Caco-2 (cell line): ENCODE measurements around the gene DTNB. TPM values are rescaled to one million over a fixed set of nuclear protein-coding genes. Genes with fewer than 3 reads are reported as not detected.

Experiments
- BruUV-seq: library from RNA; stranded (reverse); fragments of 400-500 nt; replicated peaks from 2 replicates; lab custom pipeline; 2021; lab: Mats Ljungman, UMichigan
- CTCF ChIA-PET: fragments of 300-600 bp; sonication (Branson Sonifier 250); formaldehyde crosslinking; loops from one replicate; lab custom pipeline; 2022; ENCODE audit warnings: antibody characterized with exemption; lab: Charles Lee
- POLR2A ChIA-PET: fragments of 300-600 bp; sonication (Branson Sonifier 250); formaldehyde crosslinking; loops from one replicate; lab custom pipeline; 2022; ENCODE audit warnings: antibody characterized with exemption; lab: Charles Lee
- DNase-seq, 2 experiments: peaks; one replicate each; pipeline versions ENCODE4 v3.0.0 to v3.0.0-alpha.2; 2020 to 2022
- H3K27me3 ChIP-seq: replicated peaks from 2 replicates; pipeline ENCODE4 v1.6.0; 2011; ENCODE audit warnings: low read length; ENCODE audit not compliant: control insufficient read depth, insufficient read depth
- H3K36me3 ChIP-seq: 2 replicates; pipeline ENCODE4 v1.5.1; 2011; ENCODE audit warnings: low read length; ENCODE audit not compliant: control insufficient read depth, insufficient read depth
- H3K4me1 ChIP-seq: fragments of 250-450 bp; sonication (Bioruptor Pico); 2 replicates; pipeline ENCODE4 v1.5.1; 2020; ENCODE audit warnings: mild to moderate bottlenecking
- H3K4me3 ChIP-seq: 2 replicates; pipeline ENCODE4 v1.5.1; 2011; ENCODE audit warnings: low read depth, mild to moderate bottlenecking, control low read depth, low read length
- H3K9me3 ChIP-seq: fragments of 250-450 bp; sonication (Bioruptor Pico); 2 replicates; pipeline ENCODE4 v1.5.1; 2020; ENCODE audit warnings: mild to moderate bottlenecking, moderate library complexity
- H3K27ac Mint-ChIP-seq: one replicate; pipeline ENCODE4 v1.8.0; 2022; ENCODE audit warnings: mixed read lengths; ENCODE audit not compliant: unreplicated experiment
- H3K27me3 Mint-ChIP-seq: one replicate; pipeline ENCODE4 v1.8.0; 2022; ENCODE audit warnings: mixed read lengths; ENCODE audit not compliant: insufficient read depth, unreplicated experiment
- H3K36me3 Mint-ChIP-seq: one replicate; pipeline ENCODE4 v1.8.0; 2022; ENCODE audit warnings: mild to moderate bottlenecking, mixed read lengths; ENCODE audit not compliant: insufficient read depth, unreplicated experiment
- H3K4me1 Mint-ChIP-seq: one replicate; pipeline ENCODE4 v1.8.0; 2022; ENCODE audit warnings: low read depth, mixed read lengths; ENCODE audit not compliant: unreplicated experiment
- H3K4me3 Mint-ChIP-seq: one replicate; pipeline ENCODE4 v1.8.0; 2022; ENCODE audit warnings: mild to moderate bottlenecking, moderate library complexity, mixed read lengths; ENCODE audit not compliant: unreplicated experiment
- H3K9me3 Mint-ChIP-seq: one replicate; pipeline ENCODE4 v1.8.0; 2022; ENCODE audit warnings: mixed read lengths; ENCODE audit not compliant: unreplicated experiment
- intact Hi-C: fragments of 100-400 bp; cut with micrococcal nuclease; formaldehyde crosslinking; loops from one replicate; pipeline ENCODE4 v1.10.0; 2022; ENCODE audit not compliant: unreplicated experiment
- total RNA-seq: library from RNA; stranded (reverse); gene quantifications from 2 replicates; pipeline ENCODE4 v1.2.3, GENCODE V29; 2022
- TF ChIP-seq, protein P1 (sequence below), 2 experiments: fragments of 200-600 bp in 1 of 2; IDR thresholded peaks; 1 replicate in 1 of 2; 2 replicates in 1 of 2; pipeline versions ENCODE4 v1.5.1 to v1.8.0; 2011 to 2022; ENCODE audit warnings: antibody characterized with exemption in 1 of 2, control low read depth in 1 of 2, inconsistent platforms in 1 of 2, low read depth in 1 of 2, low read length in 1 of 2, mild to moderate bottlenecking in 1 of 2, moderate library complexity in 1 of 2; ENCODE audit not compliant: insufficient read depth in 1 of 2, severe bottlenecking in 1 of 2, unreplicated experiment in 1 of 2

Gene DTNB
- total RNA-seq, 1 experiment from 2014 or later = 50.4 TPM

GRCh38 chr2:25389161-25389560 is 284.2 kb downstream of the DTNB start:
- TF ChIP-seq, protein P1, sequence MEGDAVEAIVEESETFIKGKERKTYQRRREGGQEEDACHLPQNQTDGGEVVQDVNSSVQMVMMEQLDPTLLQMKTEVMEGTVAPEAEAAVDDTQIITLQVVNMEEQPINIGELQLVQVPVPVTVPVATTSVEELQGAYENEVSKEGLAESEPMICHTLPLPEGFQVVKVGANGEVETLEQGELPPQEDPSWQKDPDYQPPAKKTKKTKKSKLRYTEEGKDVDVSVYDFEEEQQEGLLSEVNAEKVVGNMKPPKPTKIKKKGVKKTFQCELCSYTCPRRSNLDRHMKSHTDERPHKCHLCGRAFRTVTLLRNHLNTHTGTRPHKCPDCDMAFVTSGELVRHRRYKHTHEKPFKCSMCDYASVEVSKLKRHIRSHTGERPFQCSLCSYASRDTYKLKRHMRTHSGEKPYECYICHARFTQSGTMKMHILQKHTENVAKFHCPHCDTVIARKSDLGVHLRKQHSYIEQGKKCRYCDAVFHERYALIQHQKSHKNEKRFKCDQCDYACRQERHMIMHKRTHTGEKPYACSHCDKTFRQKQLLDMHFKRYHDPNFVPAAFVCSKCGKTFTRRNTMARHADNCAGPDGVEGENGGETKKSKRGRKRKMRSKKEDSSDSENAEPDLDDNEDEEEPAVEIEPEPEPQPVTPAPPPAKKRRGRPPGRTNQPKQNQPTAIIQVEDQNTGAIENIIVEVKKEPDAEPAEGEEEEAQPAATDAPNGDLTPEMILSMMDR (IDR thresholded peaks at IDR 0.05; ENCODE audit: insufficient read depth in 1 of 2, low read depth in 1 of 2, low read length in 1 of 2, severe bottlenecking in 1 of 2, unreplicated experiment in 1 of 2) = no peak
- Histone ChIP-seq H3K4me3 (no peak overlapping the region), H3K4me1 (no peaks in the 10 kb centered on the region), H3K27me3 (no peaks in the 10 kb centered on the region), H3K9me3 (no peaks in the 10 kb centered on the region), H3K36me3 (0 out of 2 replicates have a peak, but pooled peaks cover 1% of the 10 kb centered on the region)
- Mint-ChIP-seq H3K36me3 (no peaks in the 10 kb centered on the region), H3K9me3 (peaks cover 9% of the 10 kb centered on the region), H3K27ac (no peak overlapping the region), H3K27me3 (no peaks in the 10 kb centered on the region), H3K4me3 (no peak overlapping the region), H3K4me1 (no peaks in the 10 kb centered on the region)
- no peak for DNase-seq
- CTCF ChIA-PET = no interaction called here
- BruUV-seq = no TSS peak
- POLR2A ChIA-PET = no interaction called here
- intact Hi-C loops = no loop called here

DNA sequence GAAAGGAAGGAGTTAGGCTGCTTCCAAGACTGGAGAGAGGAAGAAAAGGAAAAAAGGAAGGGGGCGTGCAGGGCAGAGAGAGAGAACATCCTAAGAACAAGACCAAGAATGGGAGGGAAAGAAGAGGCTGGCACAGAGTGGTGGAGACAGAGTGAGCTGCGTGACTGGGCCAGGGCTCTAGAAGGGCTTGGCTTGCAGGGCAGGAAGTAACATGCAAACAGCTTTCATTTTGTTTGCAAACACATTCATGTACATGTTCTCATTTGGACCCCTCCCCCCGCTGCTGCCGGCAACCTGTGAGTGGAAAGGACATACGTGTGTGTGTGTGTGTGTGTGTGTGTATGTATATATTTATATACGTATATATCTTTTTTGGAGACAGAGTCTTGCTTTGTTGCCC is 284.9 kb downstream of the DTNB start:
- no TSS peak for BruUV-seq
- intact Hi-C loops = no loop called here
- CTCF ChIA-PET = no interaction called here
- no peaks in the 10 kb centered on the region for H3K9me3 ChIP-seq
- H3K4me3 Mint-ChIP-seq = no peak overlapping the region
- TF ChIP-seq, protein P1 (IDR thresholded peaks at IDR 0.05; ENCODE audit: insufficient read depth in 1 of 2, low read depth in 1 of 2, low read length in 1 of 2, severe bottlenecking in 1 of 2, unreplicated experiment in 1 of 2) = no peak
- DNase-seq = no peak
- POLR2A ChIA-PET = no interaction called here
- H3K27ac Mint-ChIP-seq = no peak overlapping the region
- no peak overlapping the region for H3K4me3 ChIP-seq
- H3K4me1 Mint-ChIP-seq = no peaks in the 10 kb centered on the region
- no peaks in the 10 kb centered on the region for H3K4me1 ChIP-seq
- no peaks in the 10 kb centered on the region for H3K36me3 Mint-ChIP-seq
- 0 out of 2 replicates have a peak, but pooled peaks cover 1% of the 10 kb centered on the region for H3K36me3 ChIP-seq
- no peaks in the 10 kb centered on the region for H3K27me3 ChIP-seq
- peaks cover 9% of the 10 kb centered on the region for H3K9me3 Mint-ChIP-seq
- no peaks in the 10 kb centered on the region for H3K27me3 Mint-ChIP-seq

DNA sequence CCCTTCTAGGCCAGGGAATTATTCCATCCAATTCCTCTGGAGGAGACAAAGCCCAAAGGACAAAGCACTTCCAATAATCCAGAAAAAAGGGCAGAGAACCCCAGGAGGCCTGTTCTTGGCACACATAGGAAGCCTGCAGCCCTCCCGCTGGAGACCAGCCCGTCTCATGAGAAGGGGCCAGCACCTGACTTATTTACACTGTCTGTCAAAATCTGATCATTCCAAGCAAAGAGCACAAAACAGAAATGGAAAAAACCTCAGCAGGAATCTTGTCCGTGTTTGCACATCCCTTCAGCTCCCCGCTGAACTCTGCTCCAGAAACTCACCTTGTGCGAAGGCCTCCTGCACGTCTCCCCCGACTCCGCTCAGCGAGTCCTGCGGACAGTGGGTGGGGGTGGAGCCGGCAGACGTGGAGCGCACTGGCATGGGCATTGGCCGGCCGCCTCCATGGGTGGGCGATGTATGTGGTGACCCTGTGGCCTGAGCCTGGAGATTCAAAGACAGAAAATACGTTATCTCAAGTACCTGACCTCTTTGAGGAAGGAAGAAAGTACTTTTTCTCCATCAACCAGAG is 285.4 kb downstream of the DTNB start:
- no TSS peak for BruUV-seq
- H3K27ac Mint-ChIP-seq = no peak overlapping the region
- intact Hi-C loops = no loop called here

More for the DNA sequence above, 285.4 kb downstream of the DTNB start:
- Histone ChIP-seq H3K36me3 (0 out of 2 replicates have a peak, but pooled peaks cover 1% of the 10 kb centered on the region), H3K27me3 (no peaks in the 10 kb centered on the region), H3K4me1 (no peaks in the 10 kb centered on the region), H3K4me3 (no peak overlapping the region), H3K9me3 (no peaks in the 10 kb centered on the region)
- DNase-seq = no peak
- H3K4me1 Mint-ChIP-seq = no peaks in the 10 kb centered on the region
- TF ChIP-seq, protein P1 (IDR thresholded peaks at IDR 0.05; ENCODE audit: insufficient read depth in 1 of 2, low read depth in 1 of 2, low read length in 1 of 2, severe bottlenecking in 1 of 2, unreplicated experiment in 1 of 2) = no peak
- no peaks in the 10 kb centered on the region for H3K27me3 Mint-ChIP-seq
- ChIA-PET CTCF (no interaction called here), POLR2A (no interaction called here)
- no peak overlapping the region for H3K4me3 Mint-ChIP-seq
- H3K36me3 Mint-ChIP-seq = no peaks in the 10 kb centered on the region
- H3K9me3 Mint-ChIP-seq = peaks cover 9% of the 10 kb centered on the region
